ENCODE measurements around the gene PARN.
A peak's percentile ranks its signal among the peaks of the same experiment; 100 is the strongest.
"Not testable (repeated sequence)": the region's sequence is repeated elsewhere in the genome, so short reads cannot be mapped to it uniquely, and the experiment has no call there.

Gene PARN
- 46.5 to 83.6 (median 71.5) reads per million in 4 donors for total RNA-seq

- peak; percentile 97 to 98 (median 98) for DNase-seq
Measured at GRCh38 chr16:14629919-14630619, at the start of gene PARN. Gene PARN, minus strand, starts transcription at chr16:14630260. Its CDS starts 135 bp downstream, at chr16:14630125.

- DNase-seq, result no peak
Measured at GRCh38 chr16:14678748-14679497, 48.9 kb upstream of the PARN start.

GRCh38 chr16:14677627-14678026 lies 47.6 kb upstream of the PARN start:
- no peak for DNase-seq

- no peak for DNase-seq
Measured at GRCh38 chr16:14676633-14677032, 46.6 kb upstream of the PARN start.

- DNase-seq, result peak in 1 of 5 donors; percentile 22
Measured at GRCh38 chr16:14672403-14672971, 42.4 kb upstream of the PARN start.

GRCh38 chr16:14669776-14670175 lies 39.7 kb upstream of the PARN start:
- DNase-seq, result no peak

- DNase-seq, result no peak
Measured at GRCh38 chr16:14668556-14669223, 38.6 kb upstream of the PARN start.

GRCh38 chr16:14667347-14668266 lies 37.5 kb upstream of the PARN start:
- no peak for DNase-seq

GRCh38 chr16:14658063-14658462 lies 28.0 kb upstream of the PARN start:
- DNase-seq, result peak in 1 of 5 donors; percentile 7

- no peak for DNase-seq
Measured at GRCh38 chr16:14652726-14653125, 22.7 kb upstream of the PARN start.

- DNase-seq, result no peak
Measured at GRCh38 chr16:14650629-14651028, 20.6 kb upstream of the PARN start.

- DNase-seq, result no peak
Measured at GRCh38 chr16:14649816-14650215, 19.8 kb upstream of the PARN start.

GRCh38 chr16:14641926-14642325 lies 11.9 kb upstream of the PARN start:
- no peak for DNase-seq

GRCh38 chr16:14641206-14641605 lies 11.1 kb upstream of the PARN start:
- DNase-seq, result no peak

- DNase-seq, result no peak
Measured at GRCh38 chr16:14640538-14640937, 10.5 kb upstream of the PARN start.

- DNase-seq, result not testable (repeated sequence)
Measured at GRCh38 chr16:14636951-14637240, 6.8 kb upstream of the PARN start.

GRCh38 chr16:14636179-14636950 lies 6.3 kb upstream of the PARN start:
- DNase-seq, result not testable (repeated sequence)

- no peak for DNase-seq
Measured at GRCh38 chr16:14635395-14636165, 5.5 kb upstream of the PARN start.

- DNase-seq, result no peak
Measured at GRCh38 chr16:14634389-14634725, 4.3 kb upstream of the PARN start.

- DNase-seq, result peak; percentile 98 to 99 (median 99)
Measured at GRCh38 chr16:14632693-14633569, 2.9 kb upstream of the PARN start, which contains the start of gene BFAR. Gene BFAR, plus strand, starts transcription at chr16:14632951. Its CDS starts 11,396 bp downstream, at chr16:14644347.
